Measurements from ENCODE around the gene AFDN.

DNA sequence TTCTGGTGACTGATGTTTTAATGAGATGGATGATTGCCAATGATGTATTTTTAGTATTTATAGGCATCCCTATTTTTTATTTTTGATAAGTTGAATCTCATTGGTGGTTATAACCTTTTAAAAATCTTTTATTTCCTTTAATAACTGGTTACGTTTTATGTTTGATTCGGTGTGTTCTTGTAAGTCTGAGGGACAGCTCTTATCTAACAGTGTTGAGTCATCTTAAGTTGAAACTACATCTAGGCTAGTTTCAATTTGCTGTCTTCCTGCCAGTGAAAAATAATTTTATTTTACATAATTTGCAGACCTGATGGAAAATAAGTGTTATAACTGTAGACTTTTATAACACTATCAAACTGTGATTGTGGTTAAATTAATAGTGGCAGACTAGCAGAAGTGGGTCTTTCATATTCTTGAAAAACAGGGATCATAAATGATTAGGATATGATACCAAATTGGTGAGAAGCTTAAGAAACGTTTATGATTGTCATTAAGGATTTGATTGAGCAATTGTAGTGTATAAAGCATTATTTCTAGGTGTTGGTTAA, 4.6 kb downstream of the AFDN start:
- TF ChIP-seq CTCF (IDR thresholded peaks at IDR 0.05) (no peak), POLR2A (IDR thresholded peaks at IDR 0.05) (no peak)

Data from vagina (tissue), 2 donors.